HCT116 (cell line): ENCODE results near the gene KLHDC10. TPM values are rescaled to one million over a fixed set of nuclear protein-coding genes. Genes with fewer than 3 reads are reported as not detected.

Experiments used
- ATAC-seq: fragments of 200-7000 bp; cut with Tn5 transposase; 2 replicates; pipeline ENCODE4 v1.9.1; 2020; ENCODE audit warnings: mild to moderate bottlenecking, moderate library complexity
- BruUV-seq: library from RNA; stranded (reverse); fragments of 400-500 nt; replicated peaks from 2 replicates; lab custom pipeline; 2021; lab: Mats Ljungman, UMichigan
- CTCF ChIA-PET: fragments of 300-600 bp; sonication (Branson Sonifier 250); formaldehyde crosslinking; loops from one replicate; lab custom pipeline; 2021; ENCODE audit warnings: antibody characterized with exemption; lab: Charles Lee
- POLR2A ChIA-PET: fragments of 300-600, 350-600 bp; sonication (Branson Sonifier 250); formaldehyde crosslinking; loops from one replicate; lab custom pipeline; 2021; ENCODE audit warnings: antibody characterized with exemption; lab: Charles Lee
- RAD21 ChIA-PET, 2 experiments: fragments of 300-600 bp; sonication (Branson Sonifier 250); formaldehyde crosslinking; loops; one replicate each; lab custom pipeline; 2023; ENCODE audit warnings: low total read pairs in 2 of 2; ENCODE audit not compliant: uncharacterized antibody in 2 of 2, unreplicated experiment in 2 of 2, low non-redundant PET in 1 of 2; lab: Charles Lee
- DNase-seq: peaks from one replicate; pipeline ENCODE4 v3.0.0-alpha.2; 2010; ENCODE audit warnings: low read depth, low spot score
- H2AFZ ChIP-seq: fragments of 200-600 bp; shearing (Covaris generic), sonication (generic); 2 replicates; pipeline ENCODE4 v1.6.1; 2017; ENCODE audit warnings: low read depth, mixed run types, mixed read lengths, antibody characterized with exemption, low read length; ENCODE audit not compliant: poor library complexity, severe bottlenecking
- H3K27ac ChIP-seq: 2 replicates; pipeline ENCODE4 v1.5.1; 2012; ENCODE audit warnings: low read depth, low read length
- H3K27me3 ChIP-seq: fragments of 200-600 bp; sonication (generic); 2 replicates; pipeline ENCODE4 v1.6.1; 2016; ENCODE audit warnings: mixed run types, low read length, mixed read lengths; ENCODE audit not compliant: insufficient read depth
- H3K36me3 ChIP-seq, 2 experiments: fragments of 200-500 bp in 1 of 2; fragments of 200-600 bp in 1 of 2; sonication (Bioruptor generic) in 1 of 2; sonication (generic) in 1 of 2; 2 replicates each; pipeline versions ENCODE4 v1.5.1 to v1.6.1; 2014 to 2016; ENCODE audit warnings: low read length in 2 of 2, inconsistent platforms in 1 of 2, mixed read lengths in 1 of 2, mixed run types in 1 of 2; ENCODE audit not compliant: insufficient read depth in 2 of 2, control insufficient read depth in 1 of 2
- H3K4me1 ChIP-seq, 2 experiments: fragments of 200-600 bp in 1 of 2; sonication (generic) in 1 of 2; 2 replicates each; pipeline versions ENCODE4 v1.5.1 to v1.6.1; 2012 to 2017; ENCODE audit warnings: low read length in 2 of 2, inconsistent platforms in 1 of 2, mild to moderate bottlenecking in 1 of 2, mixed read lengths in 1 of 2, mixed run types in 1 of 2, moderate library complexity in 1 of 2; ENCODE audit not compliant: insufficient read depth in 2 of 2, control insufficient read depth in 1 of 2
- H3K4me2 ChIP-seq: fragments of 200-600 bp; sonication (generic); 2 replicates; pipeline ENCODE4 v1.6.1; 2017; ENCODE audit warnings: mixed run types, low read length, mixed read lengths
- H3K4me3 ChIP-seq, 2 experiments: fragments of 200-600 bp in 1 of 2; sonication (generic) in 1 of 2; replicated peaks in 1 of 2; 2 replicates each; pipeline ENCODE4 v1.5.1; 2011 to 2016; ENCODE audit warnings: low read length in 2 of 2, control low read depth in 1 of 2, low read depth in 1 of 2, mild to moderate bottlenecking in 1 of 2, mixed read lengths in 1 of 2, mixed run types in 1 of 2
- H3K79me2 ChIP-seq: fragments of 200-600 bp; sonication (generic); 2 replicates; pipeline ENCODE4 v1.6.1; 2017; ENCODE audit warnings: mild to moderate bottlenecking, mixed run types, low read length, moderate library complexity, mixed read lengths; ENCODE audit not compliant: insufficient read depth
- H3K9ac ChIP-seq: fragments of 200-600 bp; sonication (generic); 2 replicates; pipeline ENCODE4 v1.6.1; 2016; ENCODE audit warnings: low read length, mixed read lengths
- H3K9me2 ChIP-seq: fragments of 200-600 bp; sonication (generic), shearing (Covaris generic); 2 replicates; pipeline ENCODE4 v1.6.1; 2017; ENCODE audit warnings: mixed run types, mild to moderate bottlenecking, moderate library complexity; ENCODE audit not compliant: insufficient read depth
- H3K9me3 ChIP-seq, 2 experiments: fragments of 200-500 bp in 1 of 2; fragments of 200-600 bp in 1 of 2; sonication (Bioruptor generic) in 1 of 2; sonication (generic) in 1 of 2; 2 replicates each; pipeline ENCODE4 v1.6.1; 2014 to 2017; ENCODE audit warnings: low read length in 2 of 2, mixed read lengths in 2 of 2, inconsistent platforms in 1 of 2, low read depth in 1 of 2, mild to moderate bottlenecking in 1 of 2, mixed run types in 1 of 2, moderate library complexity in 1 of 2; ENCODE audit not compliant: control insufficient read depth in 1 of 2, insufficient read depth in 1 of 2
- H4K20me1 ChIP-seq: fragments of 200-600 bp; sonication (generic), shearing (Covaris generic); 2 replicates; pipeline ENCODE4 v1.6.1; 2017; ENCODE audit warnings: mixed run types, mild to moderate bottlenecking, moderate library complexity; ENCODE audit not compliant: insufficient read depth
- ATF3 ChIP-seq: IDR thresholded peaks from 2 replicates; pipeline ENCODE4 v1.6.1; 2012
- CEBPB ChIP-seq: IDR thresholded peaks from 2 replicates; pipeline ENCODE4 v1.6.1; 2012; ENCODE audit warnings: low read depth
- CTCF ChIP-seq, 3 experiments: fragments of 200-600 bp in 1 of 3; sonication (generic) in 1 of 3; IDR thresholded peaks in 2 of 3; conservative IDR thresholded peaks in 1 of 3; 2 replicates each; pipeline ENCODE4 v1.5.1; 2012 to 2017; ENCODE audit warnings: low read depth in 2 of 3, low read length in 2 of 3, antibody characterized with exemption in 1 of 3, borderline replicate concordance in 1 of 3, control low read depth in 1 of 3, mild to moderate bottlenecking in 1 of 3, mixed read lengths in 1 of 3, mixed run types in 1 of 3, moderate library complexity in 1 of 3; ENCODE audit not compliant: insufficient read depth in 1 of 3
- ELF1 ChIP-seq: IDR thresholded peaks from 2 replicates; pipeline ENCODE4 v1.6.1; 2012; ENCODE audit warnings: low read depth, borderline replicate concordance
- EZH2phosphoT487 ChIP-seq: fragments of 200-600 bp; IDR thresholded peaks from 2 replicates; pipeline ENCODE4 v1.6.1; 2018; ENCODE audit warnings: antibody characterized with exemption, borderline replicate concordance
- FOSL1 ChIP-seq: IDR thresholded peaks from 2 replicates; pipeline ENCODE4 v1.6.1; 2012; ENCODE audit warnings: low read depth
- JUND ChIP-seq: IDR thresholded peaks from 2 replicates; pipeline ENCODE4 v1.6.1; 2012
- MAX ChIP-seq: IDR thresholded peaks from 2 replicates; pipeline ENCODE4 v1.6.1; 2012
- POLR2A ChIP-seq: IDR thresholded peaks from 2 replicates; pipeline ENCODE4 v1.7.0; 2011; ENCODE audit warnings: borderline replicate concordance; ENCODE audit not compliant: insufficient read depth, insufficient read length; ENCODE audit errors: extremely low read depth
- SIN3A ChIP-seq: IDR thresholded peaks from 2 replicates; pipeline ENCODE4 v1.6.1; 2012; ENCODE audit warnings: low read depth
- SP1 ChIP-seq: IDR thresholded peaks from 2 replicates; pipeline ENCODE4 v1.6.1; 2012; ENCODE audit warnings: low read depth
- SRF ChIP-seq: IDR thresholded peaks from 2 replicates; pipeline ENCODE4 v1.6.1; 2012; ENCODE audit warnings: low read depth
- YY1 ChIP-seq: IDR thresholded peaks from 2 replicates; pipeline ENCODE4 v1.6.1; 2011; ENCODE audit warnings: low read length, low read depth, moderate library complexity, mild to moderate bottlenecking; ENCODE audit not compliant: insufficient replicate concordance; ENCODE audit errors: extremely low read depth
- ZFX ChIP-seq: fragments of 450-650 bp; IDR thresholded peaks from 2 replicates; pipeline ENCODE4 v1.6.1; 2017
- ZNF274 ChIP-seq: fragments of 200-500 bp; sonication (Bioruptor generic); IDR thresholded peaks from 2 replicates; pipeline ENCODE4 v1.6.1; 2014; ENCODE audit warnings: mild to moderate bottlenecking, low read depth, low read length, inconsistent platforms
- intact Hi-C: fragments of 100-400 bp; cut with micrococcal nuclease; formaldehyde crosslinking; loops from 2 replicates; pipeline ENCODE4 v1.10.0; 2022
- total RNA-seq: library from RNA; stranded (reverse); gene quantifications from one replicate; pipeline ENCODE4 v1.2.1, GENCODE V29; 2021; ENCODE audit not compliant: unreplicated experiment

The KLHDC10 gene
- total RNA-seq, 1 experiment from 2014 or later, result 25.8 TPM

GRCh38 chr7:130154501-130155317 is 84.4 kb downstream of the KLHDC10 start:
- Histone ChIP-seq H4K20me1 (no peaks in the 10 kb centered on the region), H3K4me3 (no peak overlapping the region), H3K9me2 (no peaks in the 10 kb centered on the region), H2AFZ (no peak overlapping the region), H3K27me3 (no peaks in the 10 kb centered on the region), H3K4me2 (no peak overlapping the region), H3K4me1 (no peaks in the 10 kb centered on the region), H3K9ac (no peak overlapping the region), H3K79me2 (no peaks in the 10 kb centered on the region), H3K36me3 (peaks cover 0 to 4% of the 10 kb centered on the region in 2 experiments; a peak in 1 of 4 replicates), H3K27ac (no peak overlapping the region), H3K9me3 (no peaks in the 10 kb centered on the region)
- TF ChIP-seq ZFX (no peak), CTCF (IDR thresholded peaks at IDR 0.05 in 2 of 3, conservative IDR thresholded peaks at IDR 0.05 in 1 of 3; ENCODE audit: borderline replicate concordance in 1 of 3, insufficient read depth in 1 of 3, low read depth in 2 of 3, low read length in 2 of 3) (peak in 2 of 3 experiments; percentile 25 to 31; a peak in 1 of 6 replicates)
- intact Hi-C loops, result loop anchor here (5.0 kb wide), 1 partner anchor 38 kb away; no protein-coding TSS in a partner anchor
- no TSS peak for BruUV-seq
- no peak for DNase-seq
- RAD21 ChIA-PET, result interaction anchor here in 1 of 2 experiments (0.6 kb wide), 1 partner anchor 526 kb away, joined by 5 read pairs; no protein-coding TSS in a partner anchor
- POLR2A ChIA-PET, result no interaction called here
- CTCF ChIA-PET, result no interaction called here
- peak; percentile 42; the same call in 1 of the 2 replicates for ATAC-seq

- no peaks in the 10 kb centered on the region for H3K9me2 ChIP-seq
- ATAC-seq, result no peak
- ChIA-PET RAD21 (no interaction called here), CTCF (no interaction called here), POLR2A (no interaction called here)
- no peaks in the 10 kb centered on the region for H3K27me3 ChIP-seq
- H3K79me2 ChIP-seq, result no peaks in the 10 kb centered on the region
- H3K4me2 ChIP-seq, result no peak overlapping the region
- DNase-seq, result no peak
- no peaks in the 10 kb centered on the region for H3K4me1 ChIP-seq
- H2AFZ ChIP-seq, result no peak overlapping the region
- H4K20me1 ChIP-seq, result no peaks in the 10 kb centered on the region
- H3K36me3 ChIP-seq, result peaks cover 0 to 17% of the 10 kb centered on the region in 2 experiments; a peak in 1 of 4 replicates
- H3K27ac ChIP-seq, result no peak overlapping the region
- H3K9me3 ChIP-seq, result no peaks in the 10 kb centered on the region
- intact Hi-C loops, result loop anchor here (5.0 kb wide), 1 partner anchor 36 kb away; no protein-coding TSS in a partner anchor
- no peak overlapping the region for H3K9ac ChIP-seq
- H3K4me3 ChIP-seq, result no peak overlapping the region
- no TSS peak for BruUV-seq
- TF ChIP-seq SP1 (no peak), ATF3 (no peak), ELF1 (no peak), ZNF274 (no peak), ZFX (no peak), CTCF (IDR thresholded peaks at IDR 0.05 in 2 of 3, conservative IDR thresholded peaks at IDR 0.05 in 1 of 3; ENCODE audit: borderline replicate concordance in 1 of 3, insufficient read depth in 1 of 3, low read depth in 2 of 3, low read length in 2 of 3) (no peak), SIN3A (no peak), FOSL1 (no peak), JUND (no peak), SRF (no peak), MAX (no peak), EZH2phosphoT487 (no peak), CEBPB (no peak), POLR2A (no peak), YY1 (no peak)
Measured at GRCh38 chr7:130156140-130156539, 85.8 kb downstream of the KLHDC10 start.
